Eye (tissue), 1 donor: ENCODE results near the gene RAB39B.
"Not testable (repeated sequence)": the region's sequence is repeated elsewhere in the genome, so short reads cannot be mapped to it uniquely, and the experiment has no call there.

Experiments used
- DNase-seq: peaks from one replicate; pipeline ENCODE4 v3.0.0-alpha.2; 2015

The RAB39B gene

GRCh38 chrX:155263854-155264628 is at the start of gene RAB39B:
RAB39B (minus strand) TSS chrX:155264491; CDS start chrX:155264288, 203 bp downstream.
- peak; percentile 80 for DNase-seq

GRCh38 chrX:155313766-155314165 is 49.5 kb upstream of the RAB39B start:
- no peak for DNase-seq

- DNase-seq: no peak
Observed at GRCh38 chrX:155293771-155294170, 29.5 kb upstream of the RAB39B start.

DNA sequence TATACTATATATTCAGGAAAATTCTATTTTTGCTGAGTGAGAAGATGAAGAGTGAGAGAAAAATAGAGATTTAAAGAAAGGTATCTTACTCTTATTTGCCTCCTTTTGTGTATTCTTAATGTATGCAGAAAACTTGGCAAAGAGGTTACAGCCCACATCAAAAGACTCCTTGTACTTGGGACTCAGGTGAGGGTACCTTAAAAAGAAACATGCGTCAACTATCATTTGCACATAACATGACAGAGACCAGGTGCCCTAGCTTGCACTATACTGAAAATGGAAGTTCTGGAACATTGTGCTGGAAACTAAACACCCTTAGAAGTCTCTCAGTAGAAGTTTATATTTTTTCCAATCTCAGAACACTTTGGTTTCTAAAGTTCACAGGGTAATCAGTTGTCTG is 15.6 kb upstream of the RAB39B start:
- no peak for DNase-seq

DNA sequence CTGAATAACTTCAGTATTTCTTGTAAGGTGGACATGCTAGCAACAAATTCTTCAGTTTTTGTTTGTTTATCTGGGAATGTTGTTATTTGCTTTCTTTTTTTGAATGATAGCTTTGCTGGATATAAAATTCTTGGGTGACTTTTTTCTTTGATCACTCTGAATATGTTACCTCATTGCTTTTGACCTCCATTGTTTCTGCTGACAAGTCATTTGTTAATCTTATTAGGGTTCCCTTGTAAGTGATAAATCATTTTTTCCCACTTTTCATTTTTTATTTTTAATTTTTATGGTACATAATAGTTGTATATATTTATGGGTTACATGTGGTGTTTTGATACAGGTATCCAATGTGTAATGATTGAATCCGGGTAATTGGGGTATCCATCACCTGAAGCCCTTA is 6.7 kb upstream of the RAB39B start:
- no peak for DNase-seq

DNA sequence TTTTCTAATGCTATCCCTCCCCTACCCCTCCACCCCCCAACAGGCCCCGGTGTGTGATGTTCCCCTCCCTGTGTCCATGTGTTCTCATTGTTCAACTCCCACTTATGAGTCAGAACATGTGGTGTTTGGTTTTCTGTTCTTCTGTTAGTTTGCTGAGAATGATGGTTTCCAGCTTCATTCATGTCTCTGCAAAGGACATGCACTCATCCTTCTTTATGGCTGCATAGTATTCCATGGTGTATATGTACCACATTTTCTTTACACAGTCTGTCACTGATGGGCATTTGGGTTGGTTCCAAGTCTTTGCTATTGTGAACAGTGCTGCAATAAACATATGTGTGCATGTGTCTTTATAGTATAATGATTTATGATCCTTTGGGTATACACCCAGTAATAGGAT is 3.7 kb upstream of the RAB39B start:
- DNase-seq: not testable (repeated sequence)

DNA sequence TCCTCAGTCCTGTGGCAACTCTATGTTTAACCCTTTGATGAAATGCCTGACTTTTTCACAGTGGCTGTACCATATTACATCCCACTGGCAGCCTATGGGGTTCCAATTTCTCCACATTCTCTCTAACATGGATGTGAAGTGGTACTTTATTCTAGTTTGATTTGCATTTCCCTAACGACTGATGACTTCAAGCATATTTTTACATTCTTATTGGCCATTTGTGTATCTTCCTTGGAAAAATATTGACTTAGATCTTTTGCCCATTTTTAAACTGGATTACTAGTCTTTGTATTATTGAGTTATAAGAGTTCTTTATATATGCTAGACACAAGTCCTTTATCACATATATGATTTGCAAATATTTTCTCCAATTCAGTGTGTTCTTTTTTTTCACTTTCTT is 2.1 kb upstream of the RAB39B start:
- DNase-seq: no peak

DNA sequence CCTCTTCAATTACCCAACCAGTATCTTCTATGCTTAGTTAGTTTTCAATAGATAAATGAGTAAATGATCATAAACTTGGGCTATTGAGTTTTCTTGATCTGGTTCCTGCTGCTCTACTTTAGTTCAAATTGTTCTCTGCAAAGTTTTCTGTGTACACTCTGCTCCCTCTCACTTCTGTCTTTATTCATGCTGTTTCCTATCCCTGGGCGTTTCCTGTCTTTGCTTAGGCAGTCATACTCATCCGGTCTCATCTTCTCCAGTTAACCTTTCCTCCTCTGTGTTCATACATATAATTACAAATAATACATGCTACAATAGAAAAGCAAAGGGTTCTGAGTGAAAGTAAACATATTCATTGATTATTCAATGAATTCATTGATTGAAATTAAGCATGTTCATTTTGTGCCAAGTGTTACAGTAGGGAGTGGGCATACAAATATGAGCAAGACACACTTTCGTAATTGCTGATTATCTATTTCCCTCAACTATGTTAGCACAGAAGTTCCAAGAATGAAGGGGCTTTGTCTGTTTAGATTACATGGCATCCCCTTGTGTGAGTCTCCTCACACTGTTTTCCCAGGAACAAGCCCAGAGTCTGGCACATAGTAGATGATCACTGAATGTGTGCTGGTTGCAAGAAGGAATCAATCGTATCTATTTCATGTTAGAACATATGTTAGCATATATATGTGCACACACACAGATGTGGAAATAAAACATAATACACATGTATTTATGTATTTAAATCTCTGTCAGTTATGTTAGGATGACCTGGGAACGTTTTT is 1.1 kb downstream of the RAB39B start:
- DNase-seq: peak; percentile 21

- DNase-seq: no peak
Observed at GRCh38 chrX:155259752-155260151, 4.5 kb downstream of the RAB39B start.

DNA sequence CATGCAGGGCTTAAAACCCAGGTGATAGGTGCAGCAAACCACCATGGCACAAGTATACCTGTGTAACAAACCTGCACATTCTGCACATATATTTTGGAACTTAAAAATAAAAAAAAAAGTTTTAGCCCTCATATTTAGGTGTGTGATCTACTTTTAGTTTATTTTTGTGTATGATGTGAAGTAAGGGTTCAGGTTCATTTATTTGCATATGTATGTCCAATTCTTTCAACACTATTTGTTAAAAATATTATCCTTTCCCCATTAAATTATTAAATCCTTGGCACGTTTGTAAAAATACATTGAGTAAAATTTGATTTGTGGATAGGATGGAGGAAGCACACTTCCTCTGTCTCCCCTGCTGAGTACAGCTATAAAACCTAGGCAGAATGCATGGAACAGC is 12.9 kb downstream of the RAB39B start:
- no peak for DNase-seq

DNA sequence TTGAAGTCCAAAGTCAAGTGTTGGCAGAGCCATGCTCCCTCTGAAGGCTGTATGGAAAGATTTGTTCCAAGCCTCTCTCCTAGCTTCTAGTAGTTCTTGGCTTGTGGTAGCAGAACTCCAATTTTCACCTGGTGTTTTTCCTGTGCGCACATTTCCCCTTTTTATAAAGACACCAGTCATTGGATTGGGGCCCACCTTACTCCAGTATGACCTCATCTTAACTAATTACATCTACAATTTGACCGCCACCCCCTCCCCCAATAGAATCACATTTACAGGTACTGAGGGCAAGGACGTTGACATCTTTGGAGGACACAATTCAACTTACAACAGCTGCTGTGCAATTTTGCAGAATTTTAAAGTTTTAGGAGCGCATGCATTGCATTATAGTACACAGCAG is 16.8 kb downstream of the RAB39B start:
- DNase-seq: no peak

DNA sequence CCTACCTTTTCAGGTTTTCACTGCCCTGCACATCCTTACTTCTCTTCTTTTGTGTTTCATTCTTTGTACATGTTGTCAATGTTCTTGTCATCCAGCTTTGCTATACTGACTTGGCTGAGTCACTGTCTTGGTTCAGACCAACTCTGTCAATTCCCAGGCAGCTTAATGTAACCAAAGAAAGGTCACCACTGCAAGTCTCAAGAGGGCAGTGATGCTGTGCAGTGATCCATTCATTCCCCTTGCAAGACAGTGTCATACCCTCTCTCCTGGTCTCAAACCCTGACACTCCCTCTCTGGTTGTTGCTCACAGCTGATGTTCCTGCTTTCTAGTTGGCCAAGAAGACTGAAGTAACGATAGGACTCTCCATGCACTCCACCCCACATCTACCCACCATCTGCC is 17.5 kb downstream of the RAB39B start:
- no peak for DNase-seq

DNA sequence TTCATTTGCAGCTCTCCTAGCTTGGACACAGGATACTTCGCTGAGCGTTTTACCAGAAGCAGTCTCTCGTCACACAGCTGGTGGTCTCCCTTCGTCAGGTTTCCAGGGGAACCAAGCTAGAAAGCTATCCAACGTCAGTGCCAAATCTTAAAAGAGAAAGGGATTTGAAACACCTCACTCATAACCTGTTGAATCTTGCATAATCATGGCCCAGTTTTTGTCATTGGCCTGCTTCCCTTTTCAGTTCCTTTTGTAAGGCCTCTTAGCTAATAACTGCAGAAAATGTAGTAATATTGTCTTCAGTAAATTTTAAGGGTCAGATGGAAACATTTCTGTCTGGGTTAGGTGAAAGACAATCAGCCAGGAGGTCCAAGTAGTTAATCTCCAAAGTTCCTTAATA is 22.0 kb downstream of the RAB39B start:
- DNase-seq: no peak

GRCh38 chrX:155237719-155238118 is 26.6 kb downstream of the RAB39B start:
- DNase-seq: no peak

GRCh38 chrX:155235891-155236290 is 28.4 kb downstream of the RAB39B start:
- no peak for DNase-seq

- no peak for DNase-seq
Observed at GRCh38 chrX:155231163-155231562, 33.1 kb downstream of the RAB39B start.

GRCh38 chrX:155225774-155226173 is 38.5 kb downstream of the RAB39B start:
- DNase-seq: no peak

GRCh38 chrX:155223746-155224145 is 40.5 kb downstream of the RAB39B start:
- DNase-seq: not testable (repeated sequence)

- DNase-seq: no peak
Observed at GRCh38 chrX:155221351-155221750, 42.9 kb downstream of the RAB39B start.

DNA sequence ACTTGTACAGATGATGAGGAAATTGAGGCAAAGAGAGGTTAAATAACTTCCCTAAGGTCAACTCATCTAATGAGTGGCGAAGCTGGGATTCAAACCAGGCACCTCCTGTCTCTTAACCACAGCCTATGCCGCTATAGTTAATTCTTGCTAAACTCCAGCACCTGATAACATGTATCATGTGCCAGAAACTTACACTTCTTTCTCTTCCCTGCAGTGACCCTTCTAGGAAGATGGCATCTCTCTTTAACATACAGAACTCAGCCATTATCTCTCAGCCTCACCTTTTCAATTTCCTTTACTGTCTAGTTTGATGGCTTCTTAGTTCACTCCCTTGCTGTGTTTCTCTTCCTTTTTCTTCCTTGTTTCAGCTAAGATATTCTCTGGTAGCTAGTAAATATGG is 45.5 kb downstream of the RAB39B start:
- DNase-seq: no peak

DNA sequence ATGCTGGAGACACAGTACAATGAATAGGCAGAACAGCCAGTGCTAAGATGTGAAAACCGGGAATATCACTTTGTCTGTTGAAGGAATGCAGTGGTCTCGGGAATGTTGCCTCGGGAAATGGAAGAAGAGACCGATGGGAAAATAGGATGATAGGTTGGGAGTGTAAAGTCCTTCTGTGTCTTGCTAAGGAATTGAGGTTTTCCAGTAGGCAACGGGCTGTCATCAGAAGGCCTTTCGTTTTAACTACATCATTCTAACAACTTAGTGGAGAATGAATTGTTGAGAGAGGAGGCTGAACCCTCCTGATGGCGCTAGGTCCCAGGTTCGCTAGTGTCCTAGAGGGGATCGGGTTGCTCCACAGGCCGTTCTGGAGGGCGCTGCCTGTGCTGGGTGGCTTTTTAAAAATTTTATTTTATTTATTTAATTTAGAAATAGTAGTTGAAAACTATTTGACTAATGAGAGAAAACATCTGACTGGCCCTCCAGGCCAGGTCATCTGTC is 47.3 kb downstream of the RAB39B start:
- no peak for DNase-seq

DNA sequence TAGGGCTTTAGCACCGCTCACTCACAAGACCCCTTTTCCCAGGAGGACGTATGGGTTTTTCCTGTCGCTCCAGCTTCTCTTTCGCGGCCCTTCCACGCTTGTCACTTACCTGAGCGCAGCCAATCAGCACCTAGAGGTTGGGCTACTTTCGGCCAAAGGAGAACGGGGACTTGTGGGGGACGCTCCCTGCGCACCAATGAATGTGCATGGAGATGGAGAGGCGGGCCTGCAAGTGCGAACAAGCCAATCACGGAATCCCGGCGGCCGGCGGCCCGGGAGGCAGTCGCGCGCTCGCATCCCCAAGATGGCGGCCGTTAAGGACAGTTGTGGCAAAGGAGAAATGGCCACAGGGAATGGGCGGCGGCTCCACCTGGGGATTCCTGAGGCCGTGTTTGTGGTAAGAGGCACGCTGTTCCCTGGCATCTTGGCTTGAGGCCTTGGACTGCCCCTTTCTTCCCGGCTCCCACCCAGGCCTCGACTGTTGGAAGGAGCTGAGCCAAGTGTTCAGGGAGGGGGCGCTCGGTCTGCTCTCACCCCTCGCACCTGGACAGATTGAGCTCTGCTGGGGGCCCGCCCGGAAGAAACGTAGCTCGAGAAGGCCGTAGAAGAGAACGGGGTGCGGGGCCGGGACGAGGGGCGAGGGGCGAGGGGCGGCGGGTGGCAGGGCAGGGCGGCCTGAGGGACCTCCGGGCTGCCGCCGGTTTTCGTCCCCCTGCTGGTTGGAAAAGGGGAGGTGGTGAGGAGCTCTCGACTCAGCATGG is 47.9 kb downstream of the RAB39B start, which contains the start of gene VBP1:
Gene VBP1 (plus strand): TSS at position 282 of the 761 bp plus-strand sequence. CDS start 23 bp downstream, at position 305.
- DNase-seq: peak; percentile 95
